NOMO-1 treated with dmso at 0.1 percent for 144 hours (cell line): ENCODE data around the gene PPP4R3B.

Experiments
- DNase-seq: peaks from one replicate; lab custom pipeline; 2025; ENCODE audit not compliant: unreplicated experiment; lab: John Stamatoyannopoulos, UW

The PPP4R3B gene

DNA sequence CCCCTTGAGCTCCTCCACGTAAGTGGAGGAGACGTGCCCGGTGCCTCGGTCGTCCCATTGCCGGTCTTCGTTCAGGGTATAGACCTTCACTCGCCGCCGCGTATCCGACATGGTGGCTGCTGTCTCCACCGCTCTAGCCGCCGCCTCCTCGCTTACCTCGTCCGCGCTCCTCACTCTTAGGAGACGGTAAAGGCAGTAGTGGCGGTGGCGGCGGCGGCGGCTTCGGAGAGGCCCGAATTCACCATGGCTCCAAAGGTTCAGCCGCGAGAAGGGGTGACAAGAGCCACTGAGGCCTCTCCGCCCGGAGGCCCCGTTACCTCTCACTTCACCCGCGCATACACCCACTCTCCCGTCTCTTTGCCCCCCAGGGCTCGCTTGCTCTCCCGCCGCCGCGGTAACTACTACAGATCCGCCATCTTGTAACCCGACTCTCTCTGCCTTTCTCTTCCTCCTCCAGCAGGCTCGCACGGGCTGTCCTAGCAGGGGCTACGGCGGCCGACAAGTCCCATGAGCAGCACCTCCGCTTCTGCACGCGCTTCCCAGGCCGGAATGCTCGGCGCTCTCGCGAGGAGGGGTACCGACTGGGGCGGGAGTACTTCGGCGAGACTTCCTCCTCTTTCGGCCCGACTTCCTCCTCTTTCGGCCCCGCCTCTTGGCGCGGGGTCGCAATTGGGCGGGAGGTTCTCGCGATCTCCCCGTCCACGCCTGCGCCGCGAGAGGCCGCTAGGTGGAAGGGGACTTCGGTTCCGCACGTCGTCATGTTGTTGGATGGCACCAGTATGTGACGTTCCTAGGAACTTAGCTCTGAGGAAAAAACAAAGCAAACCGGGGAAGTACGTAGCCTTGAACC, at the start of gene PPP4R3B:
Gene PPP4R3B (minus strand): TSS at position 448 of the 850 bp plus-strand sequence. CDS start 337 bp downstream, at position 111.
- DNase-seq: peak; percentile 98

DNA sequence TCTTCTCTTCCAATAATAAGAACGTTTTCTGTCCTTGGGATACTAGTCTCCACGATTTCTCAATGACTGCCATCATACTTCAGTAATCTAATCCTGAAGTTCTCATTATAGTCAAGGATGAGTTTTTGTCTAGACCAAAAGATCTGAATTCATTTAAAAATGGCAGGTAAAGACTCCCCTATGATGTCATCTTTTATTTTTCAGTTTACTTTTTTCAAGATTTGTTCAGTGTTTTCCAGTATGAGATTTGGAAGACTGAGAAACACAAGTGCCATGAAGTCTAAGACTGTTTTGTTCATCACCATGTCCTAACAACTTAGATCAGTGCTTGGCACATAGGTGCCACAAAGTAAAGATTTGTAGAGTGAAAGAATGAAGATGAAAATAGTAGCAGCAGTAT, 35.8 kb upstream of the PPP4R3B start:
- no peak for DNase-seq

DNA sequence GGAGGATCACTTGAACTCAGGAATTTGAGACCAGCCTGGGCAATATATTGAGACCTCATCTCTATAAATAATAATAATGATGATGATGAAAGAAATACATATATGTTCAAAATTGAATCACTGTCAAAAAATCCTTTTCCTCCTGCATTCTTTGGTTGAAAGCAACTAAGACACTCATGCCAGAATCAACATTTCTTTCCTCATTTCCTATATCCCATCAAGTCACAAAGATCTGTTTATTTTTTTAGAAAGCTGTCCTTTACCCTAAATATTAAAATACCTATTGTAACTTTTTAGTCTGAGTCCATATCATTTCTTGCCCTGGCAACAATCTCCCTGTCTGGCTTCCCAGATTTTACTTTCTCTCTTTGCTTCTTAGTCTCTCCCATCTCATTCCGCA, 31.8 kb upstream of the PPP4R3B start:
- no peak for DNase-seq

DNA sequence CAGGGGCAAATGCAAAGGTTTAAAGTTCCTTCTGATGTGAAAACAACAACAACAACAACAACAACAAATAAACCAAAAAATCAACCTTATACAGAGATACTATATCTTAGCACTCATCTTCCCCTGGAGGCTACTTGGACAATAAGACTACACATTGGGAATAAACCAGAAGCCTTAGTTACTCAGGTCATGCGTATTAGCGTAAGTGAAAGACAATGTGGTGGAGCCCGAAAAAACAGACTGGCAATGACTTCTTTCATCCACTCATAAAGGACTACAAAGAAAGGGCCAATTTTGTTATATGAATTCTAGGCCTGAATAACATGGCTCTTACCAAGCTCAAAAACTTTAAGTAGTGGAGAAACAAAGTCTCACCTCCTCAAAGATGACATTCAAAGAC, 19.4 kb upstream of the PPP4R3B start:
- DNase-seq: no peak

DNA sequence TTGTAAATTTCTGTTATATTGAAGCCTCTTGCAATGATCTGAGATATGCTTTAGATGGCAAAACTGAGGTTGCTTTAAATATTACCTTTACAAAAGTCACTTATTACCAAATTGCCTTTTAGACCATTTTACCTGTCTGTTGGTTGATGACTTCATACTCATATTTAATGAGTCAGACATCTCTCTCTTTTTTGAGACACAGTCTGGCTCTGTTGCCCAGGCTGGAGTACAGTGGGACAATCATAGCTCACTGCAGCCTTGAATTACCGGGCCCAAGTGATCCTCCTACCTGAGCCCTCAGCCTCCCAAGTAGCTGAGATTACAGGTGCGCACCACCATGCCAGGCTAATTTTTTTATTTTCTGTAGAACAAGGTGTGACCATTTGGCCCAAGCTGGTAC, 11.5 kb upstream of the PPP4R3B start:
- DNase-seq: no peak

DNA sequence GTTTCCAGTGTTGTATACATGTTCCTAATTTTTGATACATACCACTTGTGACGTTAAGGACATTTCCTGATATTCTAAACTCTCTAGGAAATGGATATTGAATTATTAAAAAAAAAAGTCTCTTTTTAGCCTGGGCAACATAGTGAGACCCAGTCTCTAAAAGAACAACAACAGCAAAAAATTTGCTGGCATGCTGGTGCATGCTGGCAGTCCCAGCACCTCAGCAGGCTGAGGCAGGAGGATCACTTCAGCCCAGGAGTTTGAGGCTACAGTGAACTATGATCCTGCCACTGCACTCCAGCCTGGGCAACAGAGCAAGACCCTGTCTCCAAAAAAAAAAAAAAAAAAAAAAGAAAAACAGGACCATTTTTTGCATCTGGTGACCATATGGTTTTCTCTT, 10.5 kb upstream of the PPP4R3B start:
- DNase-seq: no peak

DNA sequence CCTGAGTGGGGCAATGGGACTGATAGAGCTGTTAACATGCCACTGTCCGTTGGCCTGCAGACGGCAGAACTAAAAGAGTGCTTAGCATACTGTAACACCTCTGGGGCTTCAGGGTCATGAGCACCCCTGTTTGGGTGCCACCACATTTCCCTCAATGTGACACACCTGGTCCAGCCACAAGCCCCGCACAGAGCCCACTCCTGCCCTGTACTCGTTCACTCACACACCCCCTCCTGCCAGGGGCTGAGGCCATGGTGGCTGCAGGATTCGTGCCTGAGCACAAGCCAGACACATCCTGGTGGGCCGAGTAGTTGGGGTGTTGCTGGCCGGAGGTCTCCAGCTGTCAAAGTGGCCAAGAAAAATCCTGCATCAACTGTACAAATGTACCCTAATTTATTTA, 4.4 kb upstream of the PPP4R3B start:
- no peak for DNase-seq

DNA sequence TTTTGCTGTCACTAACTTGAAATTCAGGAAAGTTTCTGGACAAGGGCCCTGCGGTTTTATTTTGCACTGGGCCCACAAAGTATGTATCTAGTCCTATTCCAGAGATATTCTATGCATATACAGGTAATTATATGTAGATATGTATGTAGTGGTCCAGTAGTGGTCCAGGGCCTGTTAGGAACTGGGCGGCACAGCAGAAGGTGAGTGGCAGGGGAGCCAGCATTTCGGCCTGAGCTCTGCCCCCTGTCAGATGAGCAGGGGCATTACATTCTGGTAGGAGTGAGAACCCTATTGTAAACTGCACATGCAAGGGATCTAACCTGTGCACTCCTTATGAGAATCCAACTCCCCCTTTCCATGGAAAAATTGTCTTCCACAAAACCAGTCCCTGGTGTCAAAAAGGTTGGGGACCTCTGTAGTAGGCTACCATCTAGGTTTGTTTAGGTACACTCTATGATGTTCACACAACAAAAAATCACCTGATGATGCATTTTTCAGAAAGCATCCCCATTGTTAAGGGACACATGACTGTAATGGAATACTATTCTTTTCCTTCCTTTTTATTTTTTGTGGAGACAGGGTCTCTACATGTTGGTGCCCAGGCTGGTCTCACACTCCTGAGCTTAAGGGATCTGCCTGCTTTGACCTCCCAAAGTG, 2.8 kb upstream of the PPP4R3B start:
- DNase-seq: peak; percentile 10

DNA sequence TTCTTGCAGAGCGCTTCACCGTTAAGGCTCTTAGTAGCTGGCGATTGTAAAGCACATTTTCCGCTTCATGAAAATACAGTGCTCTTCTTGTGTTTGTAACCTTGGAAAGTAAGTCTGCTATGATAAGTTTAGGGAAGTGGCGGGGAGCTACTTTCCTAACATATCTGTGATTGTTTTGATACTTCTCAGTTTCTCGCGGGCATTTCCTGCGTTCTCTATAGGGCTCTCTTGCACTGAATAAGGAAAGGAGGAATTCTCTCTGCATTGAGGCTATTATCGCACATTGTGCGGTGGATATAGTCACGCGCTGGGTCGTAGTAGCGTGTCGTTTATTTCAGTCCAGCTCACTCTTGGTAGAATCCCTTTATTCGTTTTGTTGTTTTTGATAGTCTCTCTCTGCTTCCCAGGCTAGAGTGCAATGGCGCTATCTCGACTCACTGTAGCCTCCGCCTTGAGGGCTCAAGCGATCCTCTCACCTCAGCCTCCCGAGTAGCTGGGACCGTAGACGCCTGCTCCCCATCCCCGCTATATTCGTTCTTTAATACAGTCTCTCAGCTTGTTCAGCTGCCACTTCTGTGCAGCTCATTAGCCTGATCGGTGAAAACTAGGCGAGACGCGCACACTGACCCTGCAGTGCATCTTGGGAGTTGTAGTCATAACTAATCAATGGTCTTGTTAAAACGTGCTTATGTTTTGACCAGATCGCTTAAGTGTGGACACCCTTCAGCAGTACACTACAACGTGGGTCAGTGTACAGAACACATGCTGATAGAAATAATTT, 1.0 kb upstream of the PPP4R3B start:
- no peak for DNase-seq

DNA sequence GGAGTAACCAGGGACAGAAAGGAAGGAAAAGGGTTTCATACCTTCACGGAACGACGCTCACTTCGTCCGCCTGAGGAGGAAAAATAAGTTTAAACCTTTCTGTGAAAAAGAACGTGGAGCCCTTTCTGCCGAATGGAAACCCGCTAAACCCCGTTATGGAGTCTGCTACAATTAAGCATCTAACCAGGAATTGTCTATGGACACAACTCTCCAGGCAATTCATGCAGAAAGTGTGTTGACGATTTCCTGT, 528 bp upstream of the PPP4R3B start:
- DNase-seq: no peak

DNA sequence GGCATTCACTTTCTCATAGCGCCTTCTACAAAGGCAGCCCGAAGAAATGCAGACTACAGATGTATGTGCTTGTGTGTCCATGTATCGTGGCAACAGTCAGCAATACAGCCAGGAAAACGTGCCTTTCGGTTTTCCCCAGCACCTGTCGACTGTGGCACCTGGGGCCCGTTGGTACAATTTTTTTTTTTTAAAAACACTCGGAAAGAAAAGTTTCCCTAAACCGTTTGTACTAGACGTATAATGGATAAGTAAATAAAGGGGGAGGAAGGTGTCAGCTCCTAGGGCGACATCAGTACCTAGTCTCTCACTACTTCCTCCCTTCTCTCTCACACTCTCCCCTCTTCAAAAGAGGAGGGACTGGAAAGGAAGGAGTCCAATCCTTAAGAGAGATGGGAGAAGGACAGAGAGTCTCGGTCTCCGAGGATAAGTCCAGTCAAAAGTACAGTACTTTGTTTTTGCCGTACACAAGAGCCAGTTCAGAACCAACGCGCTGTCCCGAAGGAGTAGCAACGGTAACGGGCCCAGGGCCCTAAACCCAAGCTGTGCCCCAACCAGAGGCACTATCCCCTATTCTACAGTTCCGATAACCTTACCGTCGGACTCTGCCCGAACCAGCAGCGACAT, 759 bp downstream of the PPP4R3B start:
- DNase-seq: peak; percentile 24

DNA sequence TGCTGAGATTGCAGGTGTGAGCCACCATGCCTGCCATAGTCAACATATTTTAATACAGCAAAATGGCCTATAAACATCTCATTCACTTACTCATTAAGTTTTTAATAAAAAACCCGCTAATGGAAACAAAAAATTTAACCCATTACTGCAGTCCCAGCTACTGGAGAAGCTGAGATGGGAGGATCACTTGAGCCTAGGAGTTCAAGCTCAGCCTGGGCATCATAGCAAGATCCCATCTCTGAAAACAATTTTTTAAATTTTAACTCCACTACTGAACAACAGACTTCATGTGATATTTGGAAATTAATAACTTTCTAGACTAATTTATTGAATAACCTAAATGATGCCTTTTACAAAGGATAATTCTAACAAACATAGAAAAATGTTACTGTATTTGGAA, 5.4 kb downstream of the PPP4R3B start:
- no peak for DNase-seq

DNA sequence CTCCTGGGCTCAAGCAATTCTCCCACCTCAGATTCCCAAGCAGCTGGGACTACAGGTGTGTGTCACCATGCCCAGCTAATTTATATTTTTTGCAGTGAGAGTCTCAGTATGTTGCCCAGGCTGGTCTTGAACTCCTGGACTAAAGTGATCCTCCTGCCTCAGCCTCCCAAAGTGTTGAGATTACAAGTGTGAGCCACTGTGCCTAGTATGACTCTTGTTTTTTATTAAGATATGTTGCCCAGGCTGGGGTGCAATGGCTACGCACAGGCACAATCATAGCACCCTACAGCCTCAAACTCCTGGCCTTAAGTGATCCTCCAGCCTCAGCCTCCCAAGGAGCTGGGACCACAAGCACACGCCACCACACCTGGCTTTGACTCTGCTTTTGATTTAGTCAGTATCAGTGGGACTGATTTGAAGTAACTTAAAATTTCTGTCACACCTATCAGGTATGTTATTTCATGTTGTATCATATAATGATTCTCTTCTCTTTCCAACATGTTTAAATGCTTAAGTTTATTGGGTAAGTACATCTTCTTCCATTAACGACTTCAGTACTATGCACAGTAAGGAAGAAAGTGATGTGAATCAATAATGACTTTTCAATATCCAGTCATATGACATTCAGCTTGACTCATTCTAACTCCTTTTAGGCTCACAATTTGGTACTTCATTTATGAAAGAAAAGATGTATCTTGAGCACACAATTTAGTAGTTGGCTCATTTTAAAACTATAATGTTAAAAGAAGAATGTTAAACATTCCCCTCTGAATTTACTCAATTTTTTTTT, 6.3 kb downstream of the PPP4R3B start:
- no peak for DNase-seq

DNA sequence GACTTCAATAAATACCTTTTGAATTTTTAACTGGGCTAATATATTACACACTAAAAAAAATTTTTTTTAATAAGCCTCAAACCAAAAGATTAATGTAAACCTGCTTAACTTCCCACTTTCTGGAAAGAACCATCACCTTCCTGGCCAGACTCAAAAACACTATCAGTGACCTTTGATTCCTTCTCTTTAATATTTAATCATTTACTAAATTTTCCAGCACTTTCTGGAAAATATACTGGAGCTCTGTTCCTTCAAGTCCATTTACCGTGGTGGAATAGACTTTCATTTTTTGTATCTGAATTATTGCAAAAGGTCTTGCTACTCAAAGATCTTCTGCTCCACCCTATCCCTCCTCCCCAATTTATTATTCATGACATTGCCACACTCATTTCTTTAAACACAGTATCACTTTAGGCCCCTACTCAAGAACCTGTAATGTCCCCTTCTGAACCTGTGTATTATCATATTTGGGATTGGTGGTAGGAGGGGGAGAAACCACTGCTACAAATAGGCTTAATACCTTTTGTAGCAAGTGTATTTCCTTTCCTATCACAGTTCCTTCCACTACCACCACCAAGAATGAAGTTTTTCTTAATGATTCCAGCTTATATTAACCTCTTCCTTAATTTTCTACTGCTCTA, 7.4 kb downstream of the PPP4R3B start:
- no peak for DNase-seq

DNA sequence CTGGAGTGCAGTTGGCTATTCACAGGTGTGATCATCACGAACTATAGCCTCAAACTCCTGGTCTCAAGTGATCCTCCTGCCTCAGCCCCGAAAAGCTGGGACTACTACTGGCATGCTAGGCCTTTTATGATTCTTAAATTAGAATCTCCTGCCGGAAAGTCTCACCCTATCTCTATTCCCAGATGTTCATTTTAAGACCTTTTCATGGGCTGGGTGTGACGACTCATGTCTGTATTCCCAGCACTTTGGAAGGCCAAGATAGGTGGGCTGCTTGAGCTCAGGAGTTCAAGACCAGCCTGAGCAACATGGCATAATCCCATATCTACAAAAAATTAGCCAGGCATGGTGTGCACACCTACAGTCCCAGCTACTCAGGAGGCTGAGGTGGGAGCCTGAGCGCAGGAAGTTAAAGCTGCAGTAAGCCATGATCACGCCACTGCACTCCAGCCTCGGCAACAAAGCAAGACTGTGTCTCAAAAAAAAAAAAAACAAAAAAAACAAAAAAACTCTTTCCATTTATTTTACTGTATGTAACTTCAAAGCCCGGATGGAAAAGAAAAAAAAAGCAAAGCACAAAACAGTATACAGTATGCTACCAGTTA, 8.1 kb downstream of the PPP4R3B start:
- DNase-seq: no peak

DNA sequence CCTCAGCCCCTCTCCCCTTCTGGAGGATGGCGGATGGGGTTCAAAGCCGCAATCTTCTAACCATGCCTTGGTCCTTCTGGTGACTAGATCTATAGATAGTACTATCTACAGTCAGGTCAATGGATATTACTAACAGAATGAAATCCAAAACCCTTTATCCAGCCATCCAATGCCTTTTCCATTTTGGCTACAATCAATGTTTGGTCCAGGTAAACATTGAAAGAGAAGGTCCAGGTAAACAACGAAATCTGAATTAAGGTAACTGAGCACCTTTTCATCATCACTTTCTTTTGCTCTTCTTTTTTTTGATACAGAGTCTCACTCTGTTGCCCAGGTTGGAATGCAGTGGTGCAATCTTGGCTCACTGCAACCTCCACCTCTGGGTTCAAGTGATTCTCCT, 9.7 kb downstream of the PPP4R3B start:
- DNase-seq: no peak

DNA sequence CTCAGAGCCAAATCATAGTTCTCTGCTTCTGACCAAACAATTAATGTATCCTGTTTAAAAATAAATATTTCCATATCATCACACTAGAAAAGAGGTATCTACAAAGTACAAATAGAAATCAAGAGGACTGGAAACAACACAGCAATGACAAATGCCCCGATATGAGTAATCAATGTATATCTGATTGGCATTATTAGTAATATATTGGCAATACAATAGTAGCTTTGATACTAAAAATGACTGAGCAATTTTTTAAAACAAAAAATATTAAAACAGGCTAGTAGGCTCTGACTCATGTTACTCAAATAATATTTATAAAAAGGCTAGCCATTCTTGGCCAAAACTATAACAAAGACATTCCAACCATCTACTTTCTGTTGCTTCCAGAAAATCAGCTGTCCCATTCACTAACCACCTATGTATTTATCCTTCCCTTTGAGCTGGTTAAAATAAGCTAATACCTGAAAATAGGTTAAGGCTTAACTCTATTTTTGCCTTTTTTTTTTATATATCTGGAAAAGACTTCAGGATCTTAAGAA, 13.3 kb downstream of the PPP4R3B start:
- DNase-seq: no peak

DNA sequence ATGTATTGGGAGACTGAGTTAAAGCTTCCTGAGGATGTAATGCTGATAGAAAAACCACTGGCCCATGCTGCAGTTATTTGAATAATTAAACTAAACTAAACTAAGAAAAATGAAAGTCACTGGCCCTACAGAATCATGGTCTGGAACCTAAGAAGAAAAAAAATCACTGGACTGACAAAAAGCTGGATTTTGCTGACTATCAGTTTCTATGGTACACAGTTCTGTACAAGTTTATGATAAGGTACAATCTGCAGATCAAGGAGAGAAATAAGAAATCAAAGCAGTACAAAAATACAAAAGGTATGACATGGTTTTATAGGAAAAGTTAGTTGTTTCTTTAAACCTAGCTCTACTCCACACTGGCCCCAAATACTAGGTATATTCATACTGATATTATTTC, 15.6 kb downstream of the PPP4R3B start:
- DNase-seq: no peak

DNA sequence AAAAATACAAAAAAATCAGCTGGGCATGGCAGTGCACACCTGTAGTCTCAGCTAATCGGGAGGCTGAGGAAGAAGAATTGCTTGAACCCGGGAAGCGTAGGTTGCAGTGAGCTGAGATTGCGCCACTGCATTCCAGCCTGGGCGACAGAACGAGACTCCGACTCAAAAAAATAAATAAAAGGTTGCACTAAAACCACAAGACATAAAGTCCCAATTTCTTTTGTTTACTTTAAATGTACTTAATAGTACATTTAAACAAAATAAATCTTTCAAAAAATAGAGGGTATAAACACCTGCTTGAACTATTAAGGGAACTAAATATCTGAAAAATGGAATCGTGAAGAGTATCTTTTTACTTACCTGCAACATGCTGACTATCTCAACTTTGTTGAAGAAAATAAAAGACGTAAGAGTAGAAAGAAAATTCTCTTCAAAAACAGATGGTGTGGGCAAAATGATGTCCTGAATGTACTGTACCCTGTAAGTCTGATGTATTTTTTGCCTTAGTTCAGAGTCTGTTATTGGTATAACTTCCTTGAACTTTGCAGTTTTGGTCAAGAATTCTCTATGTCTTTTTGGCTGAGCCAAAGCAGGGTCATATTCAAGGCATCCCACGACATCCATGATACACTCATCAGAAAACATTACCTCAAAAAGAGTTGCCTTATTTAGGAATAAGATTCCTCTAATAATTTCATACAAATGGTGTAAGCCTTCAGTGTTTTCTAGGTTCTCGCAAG, 19.2 kb downstream of the PPP4R3B start:
- DNase-seq: no peak
